B cell (primary cell): ENCODE measurements around the gene GLRX.

Experiments
- EZH2 ChIP-seq: IDR thresholded peaks from 2 replicates; pipeline ENCODE4 v1.6.1; 2012; ENCODE audit warnings: borderline replicate concordance, low read depth, mild to moderate bottlenecking, moderate library complexity, low read length; ENCODE audit not compliant: insufficient read depth, poor library complexity, severe bottlenecking
- TF ChIP-seq, protein P1 (sequence below): fragments of 200-600 bp; IDR thresholded peaks from one replicate; pipeline ENCODE4 v1.8.0; 2022; ENCODE audit warnings: antibody characterized with exemption, mild to moderate bottlenecking

DNA sequence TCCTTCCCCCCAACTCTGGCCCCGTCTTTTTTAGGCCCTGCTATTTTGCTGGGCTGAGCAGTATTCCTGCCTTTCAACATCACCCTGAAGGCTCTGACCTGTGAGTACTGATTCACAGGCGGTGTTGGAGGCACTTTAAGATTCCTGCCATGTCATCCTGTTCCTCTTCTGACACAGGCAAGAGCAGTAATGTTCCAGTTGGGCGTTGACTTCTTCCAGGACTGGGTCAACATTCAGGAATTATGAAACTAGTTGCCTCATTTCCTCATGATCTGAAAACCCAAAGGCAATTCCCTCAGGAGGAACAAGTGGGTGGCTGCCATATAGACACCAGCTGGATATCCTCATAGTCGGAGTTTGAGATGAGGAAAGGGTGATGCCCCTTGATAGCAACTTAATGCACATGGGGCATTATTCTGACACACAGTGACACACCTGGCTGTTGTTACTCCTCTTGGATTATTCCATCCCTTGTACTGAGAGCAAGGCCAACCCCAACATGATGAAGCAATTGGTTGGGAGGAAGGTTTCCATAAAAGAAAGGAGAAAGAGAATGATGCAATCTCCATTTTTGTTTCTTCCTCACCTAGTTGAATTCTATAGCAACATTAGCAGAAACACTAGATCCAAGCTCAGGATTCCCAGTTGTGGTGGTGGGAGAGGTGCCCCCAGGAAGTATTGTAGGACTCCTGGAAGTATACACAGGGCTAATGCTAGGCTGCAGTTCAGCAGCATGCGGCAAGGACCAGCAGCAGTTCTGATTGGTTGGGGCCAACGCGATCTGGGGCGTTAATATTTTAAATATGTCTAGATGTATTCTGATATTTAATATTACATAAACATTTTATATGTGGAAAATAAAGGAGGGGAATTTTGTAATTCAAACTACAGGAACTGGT is 19.6 kb upstream of the GLRX start:
- TF ChIP-seq, protein P1, sequence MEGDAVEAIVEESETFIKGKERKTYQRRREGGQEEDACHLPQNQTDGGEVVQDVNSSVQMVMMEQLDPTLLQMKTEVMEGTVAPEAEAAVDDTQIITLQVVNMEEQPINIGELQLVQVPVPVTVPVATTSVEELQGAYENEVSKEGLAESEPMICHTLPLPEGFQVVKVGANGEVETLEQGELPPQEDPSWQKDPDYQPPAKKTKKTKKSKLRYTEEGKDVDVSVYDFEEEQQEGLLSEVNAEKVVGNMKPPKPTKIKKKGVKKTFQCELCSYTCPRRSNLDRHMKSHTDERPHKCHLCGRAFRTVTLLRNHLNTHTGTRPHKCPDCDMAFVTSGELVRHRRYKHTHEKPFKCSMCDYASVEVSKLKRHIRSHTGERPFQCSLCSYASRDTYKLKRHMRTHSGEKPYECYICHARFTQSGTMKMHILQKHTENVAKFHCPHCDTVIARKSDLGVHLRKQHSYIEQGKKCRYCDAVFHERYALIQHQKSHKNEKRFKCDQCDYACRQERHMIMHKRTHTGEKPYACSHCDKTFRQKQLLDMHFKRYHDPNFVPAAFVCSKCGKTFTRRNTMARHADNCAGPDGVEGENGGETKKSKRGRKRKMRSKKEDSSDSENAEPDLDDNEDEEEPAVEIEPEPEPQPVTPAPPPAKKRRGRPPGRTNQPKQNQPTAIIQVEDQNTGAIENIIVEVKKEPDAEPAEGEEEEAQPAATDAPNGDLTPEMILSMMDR, result no peak
- no peak for TF ChIP-seq EZH2
